Endothelial cell of umbilical vein (primary cell): ENCODE measurements around the gene TIMM21. TPM values are rescaled to one million over a fixed set of nuclear protein-coding genes. Genes with fewer than 3 reads are reported as not detected.

Experiments
- BruUV-seq: library from RNA; stranded (reverse); fragments of 400-500 nt; replicated peaks from 2 replicates; lab custom pipeline; 2021; lab: Mats Ljungman, UMichigan
- CTCF ChIA-PET: fragments of 300-600, 350-600 bp; sonication (Branson Sonifier 250); formaldehyde crosslinking; loops from one replicate; lab custom pipeline; 2021; ENCODE audit warnings: antibody characterized with exemption, inconsistent platforms; lab: Charles Lee
- POLR2A ChIA-PET: fragments of 300-600, 350-600 bp; sonication (Branson Sonifier 250); formaldehyde crosslinking; loops from one replicate; lab custom pipeline; 2021; ENCODE audit warnings: antibody characterized with exemption, inconsistent platforms; lab: Charles Lee
- DNase-seq: peaks from one replicate; pipeline ENCODE4 v3.0.0-alpha.2; 2011; ENCODE audit warnings: low read depth, low spot score
- FAIRE-seq: peaks from 2 replicates; lab custom pipeline; 2011; peaks lifted over from hg19 to GRCh38; lab: Jason Lieb, UNC
- H2AFZ ChIP-seq: 2 replicates; pipeline ENCODE4 v1.6.0; 2012; ENCODE audit warnings: low read depth, low read length, control low read depth, inconsistent platforms
- H3K27ac ChIP-seq: 2 replicates; pipeline ENCODE4 v1.5.1; 2011; ENCODE audit warnings: low read depth, mild to moderate bottlenecking, control low read depth, low read length, moderate library complexity; ENCODE audit not compliant: insufficient read depth
- H3K27me3 ChIP-seq, 2 experiments: 2 replicates each; pipeline versions ENCODE4 v1.6.0 to v1.6.1; 2011; ENCODE audit warnings: low read length in 2 of 2, mixed read lengths in 1 of 2; ENCODE audit not compliant: control insufficient read depth in 2 of 2, insufficient read depth in 2 of 2
- H3K36me3 ChIP-seq, 2 experiments: 2 replicates in 1 of 2; 3 replicates in 1 of 2; pipeline ENCODE4 v1.5.1; 2011; ENCODE audit warnings: low read length in 2 of 2, mild to moderate bottlenecking in 1 of 2, moderate library complexity in 1 of 2; ENCODE audit not compliant: control insufficient read depth in 2 of 2, insufficient read depth in 2 of 2; ENCODE audit errors: extremely low read depth in 1 of 2
- H3K4me1 ChIP-seq: 3 replicates; pipeline ENCODE4 v1.5.1; 2011; ENCODE audit warnings: mild to moderate bottlenecking, low read length; ENCODE audit not compliant: control insufficient read depth, insufficient read depth; ENCODE audit errors: extremely low read depth
- H3K4me2 ChIP-seq: 2 replicates; pipeline ENCODE4 v1.6.1; 2011; ENCODE audit warnings: low read length, control low read depth, mixed read lengths; ENCODE audit not compliant: insufficient read depth
- H3K4me3 ChIP-seq, 3 experiments: fragments of 200-600 bp in 1 of 3; sonication (generic), shearing (Covaris generic) in 1 of 3; replicated peaks in 1 of 3; 2 replicates each; pipeline ENCODE4 v1.5.1; 2011 to 2016; ENCODE audit warnings: control low read depth in 3 of 3, low read length in 3 of 3, mild to moderate bottlenecking in 2 of 3, inconsistent platforms in 1 of 3, low read depth in 1 of 3, moderate library complexity in 1 of 3; ENCODE audit not compliant: insufficient read depth in 1 of 3
- H3K79me2 ChIP-seq: 2 replicates; pipeline ENCODE4 v1.6.0; 2012; ENCODE audit warnings: low read length, inconsistent platforms; ENCODE audit not compliant: control insufficient read depth, insufficient read depth
- H3K9ac ChIP-seq: replicated peaks from 2 replicates; pipeline ENCODE3; 2011; ENCODE audit warnings: low read length, control low read depth; ENCODE audit not compliant: insufficient read depth; ENCODE audit errors: extremely low read depth
- H3K9me1 ChIP-seq: replicated peaks from 3 replicates; pipeline ENCODE4 v1.6.0; 2011; ENCODE audit warnings: mild to moderate bottlenecking, low read length; ENCODE audit not compliant: control insufficient read depth, insufficient read depth; ENCODE audit errors: extremely low read depth
- H3K9me3 ChIP-seq: replicated peaks from 2 replicates; pipeline ENCODE4 v1.5.1; 2012; ENCODE audit warnings: low read length, inconsistent platforms; ENCODE audit not compliant: control insufficient read depth, insufficient read depth
- H4K20me1 ChIP-seq: replicated peaks from 2 replicates; pipeline ENCODE3; 2011; ENCODE audit warnings: mild to moderate bottlenecking, low read length; ENCODE audit not compliant: control insufficient read depth, insufficient read depth; ENCODE audit errors: extremely low read depth
- EZH2 ChIP-seq: IDR thresholded peaks from 2 replicates; pipeline ENCODE4 v1.6.1; 2012; ENCODE audit warnings: borderline replicate concordance, low read depth, mild to moderate bottlenecking, moderate library complexity, low read length, inconsistent platforms; ENCODE audit not compliant: severe bottlenecking
- FOS ChIP-seq: IDR thresholded peaks from 2 replicates; pipeline ENCODE4 v1.6.1; 2011; ENCODE audit warnings: mild to moderate bottlenecking, low read length, moderate library complexity, borderline replicate concordance; ENCODE audit not compliant: insufficient read depth
- GATA2 ChIP-seq: IDR thresholded peaks from 2 replicates; pipeline ENCODE4 v1.7.0; 2011; ENCODE audit warnings: low read depth, mild to moderate bottlenecking, moderate library complexity, mixed read lengths, low read length; ENCODE audit not compliant: insufficient read length, insufficient read depth
- JUN ChIP-seq: IDR thresholded peaks from 2 replicates; pipeline ENCODE4 v1.6.1; 2011; ENCODE audit warnings: borderline replicate concordance, low read depth; ENCODE audit not compliant: insufficient read length, insufficient read depth
- POLR2A ChIP-seq: IDR thresholded peaks from 2 replicates; pipeline ENCODE4 v1.6.1; 2012; ENCODE audit warnings: low read depth, mild to moderate bottlenecking, control low read depth, low read length
- POLR2AphosphoS5 ChIP-seq: IDR thresholded peaks from 2 replicates; pipeline ENCODE4 v1.6.1; 2012; ENCODE audit warnings: low read depth, mild to moderate bottlenecking, control low read depth, low read length, moderate library complexity; ENCODE audit not compliant: insufficient read depth
- dilution Hi-C: fragments of 300-500 bp; cut with MboI; formaldehyde crosslinking; loops from one replicate; pipeline ENCODE4 v1.15.0; 2019; ENCODE audit warnings: low sequenced_read_pairs; ENCODE audit not compliant: extremely low pct_ligation_motif_present
- intact Hi-C: fragments of 100-400 bp; cut with micrococcal nuclease; formaldehyde crosslinking; loops from one replicate; pipeline ENCODE4 v1.10.0; 2022
- polyA plus RNA-seq, 4 experiments: library from polyadenylated mRNA; depleted of rRNA in 3 of 4; stranded (reverse) in 3 of 4; unstranded in 1 of 4; fragments of >200 nt; gene quantifications; 2 replicates each; pipeline versions ENCODE4 v1.2.1 to v1.2.3, GENCODE V29; 2011 to 2012; ENCODE audit warnings: missing spikeins in 1 of 4
- total RNA-seq: library from RNA; stranded (reverse); gene quantifications from 2 replicates; pipeline ENCODE4 v1.2.3, GENCODE V29; 2021
- TF ChIP-seq, protein P1 (sequence below): IDR thresholded peaks from 2 replicates; pipeline ENCODE4 v1.6.1; 2011; ENCODE audit not compliant: insufficient read depth, insufficient read length

The TIMM21 gene
- total and polyA plus RNA-seq, 2 donors (not counting 3 experiments of a cell fraction or from before 2014, with no cell fraction given) = 22.9 to 38.9 TPM

DNA sequence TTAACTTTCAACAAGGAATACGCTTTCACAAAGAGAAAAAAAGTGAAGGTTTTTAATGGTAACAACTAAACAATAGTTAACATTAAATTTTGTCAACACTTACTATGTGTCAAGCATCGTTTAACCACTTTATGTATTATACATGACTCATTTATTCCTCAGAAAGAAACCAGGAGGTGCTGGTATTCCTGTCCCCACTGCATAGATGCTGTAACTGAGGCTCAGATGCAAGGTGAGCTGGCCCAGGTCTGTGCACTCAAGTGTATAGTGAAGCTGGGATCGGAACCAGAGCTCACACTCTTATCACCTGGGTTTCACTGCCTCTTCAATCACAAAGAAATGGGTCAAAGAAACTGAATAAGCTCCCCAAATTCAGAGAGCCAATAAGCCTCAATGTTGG is 17.2 kb upstream of the TIMM21 start:
- Histone ChIP-seq H3K4me3 (no peak overlapping the region), H2AFZ (no peak overlapping the region), H3K9ac (no peak overlapping the region), H3K9me1 (no peaks in the 10 kb centered on the region), H4K20me1 (no peaks in the 10 kb centered on the region), H3K36me3 (no peaks in the 10 kb centered on the region), H3K9me3 (no peaks in the 10 kb centered on the region), H3K27ac (no peak overlapping the region), H3K27me3 (no peaks in the 10 kb centered on the region), H3K4me1 (no peaks in the 10 kb centered on the region), H3K79me2 (no peaks in the 10 kb centered on the region), H3K4me2 (no peak overlapping the region)
- dilution Hi-C loops (no loop called here), intact Hi-C loops (no loop called here)
- no TSS peak for BruUV-seq
- ChIA-PET POLR2A (no interaction called here), CTCF (no interaction called here)
- TF ChIP-seq JUN (no peak), POLR2A (no peak), EZH2 (no peak), GATA2 (no peak)
- no peak for DNase-seq
- FAIRE-seq = no peak

DNA sequence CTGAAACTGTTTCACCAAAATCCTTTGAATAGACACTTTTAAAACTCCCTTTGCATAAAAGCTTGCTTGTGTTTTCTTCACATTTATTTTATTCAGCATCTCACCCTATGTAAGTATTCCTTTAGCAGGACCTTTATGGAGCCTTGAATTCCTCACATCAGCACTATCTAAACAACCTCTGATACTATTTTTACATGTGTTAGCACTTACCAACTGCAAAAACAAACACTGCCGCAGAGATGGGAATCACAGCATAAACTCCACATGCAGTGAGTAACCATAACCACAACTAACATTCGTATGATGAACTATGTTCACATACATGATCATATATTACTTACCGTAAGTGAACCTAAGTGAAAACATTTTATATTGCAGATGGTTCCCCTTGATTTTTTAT is 16.1 kb upstream of the TIMM21 start:
- POLR2A ChIA-PET = no interaction called here
- FAIRE-seq (no peak), DNase-seq (no peak)
- Histone ChIP-seq H3K79me2 (no peaks in the 10 kb centered on the region), H4K20me1 (no peaks in the 10 kb centered on the region), H3K9me1 (no peaks in the 10 kb centered on the region), H3K27me3 (no peaks in the 10 kb centered on the region), H2AFZ (no peak overlapping the region), H3K4me1 (no peaks in the 10 kb centered on the region), H3K9ac (no peak overlapping the region), H3K36me3 (no peaks in the 10 kb centered on the region), H3K27ac (no peak overlapping the region), H3K9me3 (no peaks in the 10 kb centered on the region), H3K4me2 (no peak overlapping the region), H3K4me3 (no peak overlapping the region)
- CTCF ChIA-PET = no interaction called here
- intact Hi-C loops = no loop called here
- no TSS peak for BruUV-seq
- TF ChIP-seq POLR2AphosphoS5 = no peak
- no peak for TF ChIP-seq EZH2
- TF ChIP-seq, protein P1, sequence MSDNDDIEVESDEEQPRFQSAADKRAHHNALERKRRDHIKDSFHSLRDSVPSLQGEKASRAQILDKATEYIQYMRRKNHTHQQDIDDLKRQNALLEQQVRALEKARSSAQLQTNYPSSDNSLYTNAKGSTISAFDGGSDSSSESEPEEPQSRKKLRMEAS = no peak
- no peak for TF ChIP-seq GATA2
- TF ChIP-seq FOS = no peak
- dilution Hi-C loops = no loop called here
